Natural killer cell (primary cell): Measurements from ENCODE around the gene DSTN. TPM values are rescaled to one million over a fixed set of nuclear protein-coding genes. Genes with fewer than 3 reads are reported as not detected.

Source experiments
- ATAC-seq, 3 donors: fragments of 150-1000 bp in 2 of 3; fragments of 200-7000 bp in 1 of 3; cut with Tn5 transposase; 1 replicate in 1 of 3; 2 replicates in 2 of 3; pipeline ENCODE4 v1.10.0; 2021; ENCODE audit warnings: mild to moderate bottlenecking in 2 of 3, moderate library complexity in 2 of 3
- DNase-seq, 2 donors: peaks; one replicate each; pipeline versions ENCODE4 v3.0.0 to v3.0.0-alpha.2; 2013 to 2021; ENCODE audit warnings: mixed read lengths in 1 of 2
- H3K27ac ChIP-seq: one replicate; pipeline ENCODE4 v1.5.1; 2013; ENCODE audit warnings: mild to moderate bottlenecking, low read length
- H3K27me3 ChIP-seq: one replicate; pipeline ENCODE4 v1.6.1; 2013; ENCODE audit warnings: low read length; ENCODE audit not compliant: control insufficient read depth, insufficient read depth
- H3K36me3 ChIP-seq: one replicate; pipeline ENCODE4 v1.6.1; 2013; ENCODE audit warnings: low read length; ENCODE audit not compliant: control insufficient read depth, insufficient read depth
- H3K4me1 ChIP-seq: one replicate; pipeline ENCODE4 v1.6.1; 2013; ENCODE audit warnings: low read length; ENCODE audit not compliant: control insufficient read depth, insufficient read depth
- H3K4me3 ChIP-seq: one replicate; pipeline ENCODE4 v1.5.1; 2013; ENCODE audit warnings: low read length
- H3K9me3 ChIP-seq: one replicate; pipeline ENCODE4 v1.6.1; 2013; ENCODE audit warnings: low read length; ENCODE audit not compliant: control insufficient read depth, insufficient read depth
- H3K27ac Mint-ChIP-seq, 2 donors: one replicate each; pipeline ENCODE4 v1.8.0; 2022; ENCODE audit warnings: mild to moderate bottlenecking in 2 of 2, mixed read lengths in 2 of 2, moderate library complexity in 1 of 2
- H3K27me3 Mint-ChIP-seq, 2 donors: one replicate each; pipeline ENCODE4 v1.8.0; 2022; ENCODE audit warnings: low read depth in 2 of 2, mixed read lengths in 2 of 2
- H3K36me3 Mint-ChIP-seq: one replicate; pipeline ENCODE4 v1.8.0; 2022; ENCODE audit warnings: mixed read lengths
- H3K4me1 Mint-ChIP-seq, 2 donors: one replicate each; pipeline ENCODE4 v1.8.0; 2022; ENCODE audit warnings: mixed read lengths in 2 of 2
- H3K4me3 Mint-ChIP-seq: one replicate; pipeline ENCODE4 v1.8.0; 2022; ENCODE audit warnings: mild to moderate bottlenecking, moderate library complexity, mixed read lengths
- H3K9me3 Mint-ChIP-seq, 2 donors: one replicate each; pipeline ENCODE4 v1.8.0; 2022; ENCODE audit warnings: mixed read lengths in 2 of 2
- WGBS: methylation state at CpG from one replicate; pipeline ENCODE4 v1.1.7; 2013; ENCODE audit warnings: missing lambda C conversion rate; ENCODE audit not compliant: insufficient coverage; 5-methylcytosine and 5-hydroxymethylcytosine counted together
- intact Hi-C: fragments of 100-400 bp; cut with micrococcal nuclease; formaldehyde crosslinking; loops from one replicate; pipeline ENCODE4 v1.14.2; 2022
- total RNA-seq, 4 donors: library from RNA; stranded (reverse); fragments of 120-200 nt in 1 of 4; gene quantifications; one replicate each; pipeline versions ENCODE4 v1.2.3 to v1.2.4, GENCODE V29; 2013 to 2022
- TF ChIP-seq, protein P1 (sequence below): fragments of 200-600 bp; IDR thresholded peaks from one replicate; pipeline ENCODE4 v1.8.0; 2022; ENCODE audit warnings: antibody characterized with exemption

The DSTN gene
- total RNA-seq, 3 donors from 2014 or later (not counting 1 experiment from before 2014, with no cell fraction given), result 47.5 to 73.5 (median 70.0) TPM

DNA sequence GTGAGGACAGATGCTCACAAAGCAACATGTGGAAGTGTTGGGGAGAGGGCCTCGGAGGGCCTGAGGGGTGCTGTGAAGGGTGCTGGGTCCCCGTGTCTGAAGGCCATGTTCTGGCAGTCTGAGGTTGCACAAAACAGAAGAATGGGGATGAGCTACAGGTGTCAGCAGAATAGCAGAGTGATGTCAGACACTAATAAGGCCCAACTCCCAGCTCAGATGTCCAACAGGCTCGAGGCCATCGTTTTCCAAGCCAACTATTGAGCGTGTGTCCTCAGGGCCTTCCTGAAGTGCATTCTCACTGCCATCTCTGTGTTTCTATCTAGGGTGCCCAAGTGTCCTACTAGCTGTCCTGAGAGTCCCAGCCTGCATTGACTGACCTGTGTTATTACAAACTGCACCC, 46.5 kb upstream of the DSTN start:
- TF ChIP-seq, protein P1, sequence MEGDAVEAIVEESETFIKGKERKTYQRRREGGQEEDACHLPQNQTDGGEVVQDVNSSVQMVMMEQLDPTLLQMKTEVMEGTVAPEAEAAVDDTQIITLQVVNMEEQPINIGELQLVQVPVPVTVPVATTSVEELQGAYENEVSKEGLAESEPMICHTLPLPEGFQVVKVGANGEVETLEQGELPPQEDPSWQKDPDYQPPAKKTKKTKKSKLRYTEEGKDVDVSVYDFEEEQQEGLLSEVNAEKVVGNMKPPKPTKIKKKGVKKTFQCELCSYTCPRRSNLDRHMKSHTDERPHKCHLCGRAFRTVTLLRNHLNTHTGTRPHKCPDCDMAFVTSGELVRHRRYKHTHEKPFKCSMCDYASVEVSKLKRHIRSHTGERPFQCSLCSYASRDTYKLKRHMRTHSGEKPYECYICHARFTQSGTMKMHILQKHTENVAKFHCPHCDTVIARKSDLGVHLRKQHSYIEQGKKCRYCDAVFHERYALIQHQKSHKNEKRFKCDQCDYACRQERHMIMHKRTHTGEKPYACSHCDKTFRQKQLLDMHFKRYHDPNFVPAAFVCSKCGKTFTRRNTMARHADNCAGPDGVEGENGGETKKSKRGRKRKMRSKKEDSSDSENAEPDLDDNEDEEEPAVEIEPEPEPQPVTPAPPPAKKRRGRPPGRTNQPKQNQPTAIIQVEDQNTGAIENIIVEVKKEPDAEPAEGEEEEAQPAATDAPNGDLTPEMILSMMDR, result no peak
- H3K36me3 ChIP-seq, result no peaks in the 10 kb centered on the region
- no peak overlapping the region for H3K4me3 Mint-ChIP-seq
- peaks cover 5 to 9% of the 10 kb centered on the region in 2 donors for H3K4me1 Mint-ChIP-seq
- no peaks in the 10 kb centered on the region for H3K9me3 ChIP-seq
- no peak overlapping the region for H3K27ac Mint-ChIP-seq
- H3K27me3 Mint-ChIP-seq, result peaks cover 0 to 3% of the 10 kb centered on the region in 2 donors
- WGBS, result 87% methylated on average over 5 of the region's 5 CpGs
- DNase-seq, result no peak
- H3K9me3 Mint-ChIP-seq, result no peaks in the 10 kb centered on the region
- no peak for ATAC-seq
- no peaks in the 10 kb centered on the region for H3K36me3 Mint-ChIP-seq
- H3K4me3 ChIP-seq, result no peak overlapping the region
- H3K27me3 ChIP-seq, result no peaks in the 10 kb centered on the region
- no peak overlapping the region for H3K27ac ChIP-seq
- intact Hi-C loops, result no loop called here
- H3K4me1 ChIP-seq, result no peaks in the 10 kb centered on the region

DNA sequence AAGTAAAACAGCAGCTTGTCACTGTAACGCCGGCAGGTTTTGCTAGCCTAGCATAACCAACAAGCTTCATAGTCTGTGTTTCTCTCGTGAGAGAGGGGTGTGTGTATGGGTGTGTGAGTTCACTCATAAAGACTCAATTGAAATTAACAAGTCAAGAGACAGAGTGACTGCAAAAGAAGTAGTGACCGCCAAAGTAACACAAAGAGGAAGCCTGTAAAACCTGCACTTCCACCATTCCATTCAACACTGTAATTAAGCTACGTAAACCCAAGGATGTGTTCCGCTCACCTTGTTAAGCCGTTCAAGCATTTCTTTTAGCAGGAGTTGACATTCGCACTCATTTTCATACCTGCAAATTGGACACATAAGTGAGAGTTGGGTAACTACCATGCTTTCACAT, 45.3 kb upstream of the DSTN start:
- WGBS, result 95% methylated on average over 7 of the region's 8 CpGs

DNA sequence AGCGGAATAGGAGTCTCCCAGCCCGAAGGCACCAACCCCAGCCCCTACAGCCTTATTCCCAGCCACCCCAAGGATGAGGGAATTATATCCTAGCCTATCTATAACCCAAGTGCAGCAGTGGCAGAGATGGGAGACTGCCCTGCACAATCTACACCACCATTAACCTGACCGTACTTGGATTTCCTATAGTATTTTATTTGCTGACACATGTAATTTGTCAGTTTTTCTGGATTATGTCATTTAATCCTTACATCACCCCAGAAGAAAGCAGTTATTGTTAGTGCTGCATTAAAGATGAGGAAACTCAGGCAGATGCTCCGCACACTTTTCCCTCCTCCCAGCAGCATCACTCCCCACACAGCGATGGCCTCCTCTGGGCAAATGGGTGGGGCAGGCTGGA, 44.7 kb upstream of the DSTN start:
- 100% methylated on average over 4 of the region's 5 CpGs for WGBS
- no peak for ATAC-seq
- no peaks in the 10 kb centered on the region for H3K36me3 Mint-ChIP-seq

More for the DNA sequence above, 45.3 kb upstream of the DSTN start:
- intact Hi-C loops, result no loop called here
- Histone ChIP-seq H3K4me1 (no peaks in the 10 kb centered on the region), H3K9me3 (no peaks in the 10 kb centered on the region), H3K36me3 (no peaks in the 10 kb centered on the region), H3K4me3 (no peak overlapping the region), H3K27me3 (peaks cover 1% of the 10 kb centered on the region), H3K27ac (no peak overlapping the region)
- Mint-ChIP-seq H3K4me1 (peaks cover 8 to 11% of the 10 kb centered on the region in 2 donors), H3K27me3 (peaks cover 0 to 3% of the 10 kb centered on the region in 2 donors), H3K4me3 (no peak overlapping the region), H3K27ac (no peak overlapping the region), H3K36me3 (no peaks in the 10 kb centered on the region), H3K9me3 (no peaks in the 10 kb centered on the region)
- ATAC-seq, result no peak
- TF ChIP-seq, protein P1, result no peak
- no peak for DNase-seq

More for the DNA sequence above, 44.7 kb upstream of the DSTN start:
- Histone ChIP-seq H3K27me3 (peaks cover 2% of the 10 kb centered on the region), H3K4me1 (peaks cover 3% of the 10 kb centered on the region), H3K36me3 (no peaks in the 10 kb centered on the region), H3K4me3 (no peak overlapping the region), H3K27ac (no peak overlapping the region), H3K9me3 (no peaks in the 10 kb centered on the region)
- Mint-ChIP-seq H3K27me3 (peaks cover 0 to 3% of the 10 kb centered on the region in 2 donors), H3K9me3 (no peaks in the 10 kb centered on the region), H3K4me1 (peaks cover 14 to 17% of the 10 kb centered on the region in 2 donors), H3K4me3 (no peak overlapping the region), H3K27ac (no peak overlapping the region)
- TF ChIP-seq, protein P1, result no peak
- intact Hi-C loops, result no loop called here
- no peak for DNase-seq
